ENCODE results near the gene PTPN14.

Gene PTPN14

GRCh38 chr1:214441119-214441518, 110.3 kb downstream of the PTPN14 start:
- TF ChIP-seq CTBP1 (IDR thresholded peaks at IDR 0.05; ENCODE audit: borderline replicate concordance) = no peak
- no peak for TF ChIP-seq TARDBP (IDR thresholded peaks at IDR 0.05)
- TF ChIP-seq HDGF (IDR thresholded peaks at IDR 0.05; ENCODE audit: borderline replicate concordance) = no peak
- TF ChIP-seq ELF4 (IDR thresholded peaks at IDR 0.05) = no peak
- no peak for TF ChIP-seq BHLHE40 (IDR thresholded peaks at IDR 0.05; ENCODE audit: borderline replicate concordance)
- TF ChIP-seq FOXM1 (IDR thresholded peaks at IDR 0.05; ENCODE audit: borderline replicate concordance) = no peak
- POLR2A ChIA-PET = no interaction called here
- CTCF ChIA-PET = interaction anchor here (0.6 kb wide), 1 partner anchor 51 kb away, joined by 3 read pairs; no protein-coding TSS in a partner anchor
- DNase-seq (ENCODE audit: extremely low spot score) = no peak

- no peak for TF ChIP-seq ZNF384 (IDR thresholded peaks at IDR 0.05)
- TF ChIP-seq PKNOX1 (IDR thresholded peaks at IDR 0.05) = peak; percentile 93
- no peak for TF ChIP-seq ARNT (IDR thresholded peaks at IDR 0.05)
- TF ChIP-seq LEF1 (IDR thresholded peaks at IDR 0.05; ENCODE audit: borderline replicate concordance) = no peak
- no peak for TF ChIP-seq SUZ12 (IDR thresholded peaks at IDR 0.05)
- TF ChIP-seq CTBP1 (IDR thresholded peaks at IDR 0.05; ENCODE audit: borderline replicate concordance) = 0 out of 2 replicates have a peak, but pooled peaks have one; percentile 13
- TF ChIP-seq FOXM1 (IDR thresholded peaks at IDR 0.05; ENCODE audit: borderline replicate concordance) = no peak
- ChIA-PET CTCF (no interaction called here), POLR2A (no interaction called here)
- no peak for DNase-seq (ENCODE audit: extremely low spot score)
Observed at GRCh38 chr1:214440219-214440965, 111.0 kb downstream of the PTPN14 start.

GRCh38 chr1:214439352-214440119, 111.9 kb downstream of the PTPN14 start:
- TF ChIP-seq L3MBTL2 (conservative IDR thresholded peaks at IDR 0.05) (peak; percentile 76), PKNOX1 (IDR thresholded peaks at IDR 0.05) (peak; percentile 98), HDGF (IDR thresholded peaks at IDR 0.05; ENCODE audit: borderline replicate concordance) (no peak), SUZ12 (IDR thresholded peaks at IDR 0.05) (no peak), ZNF384 (IDR thresholded peaks at IDR 0.05) (no peak), ELF4 (IDR thresholded peaks at IDR 0.05) (no peak), FOXM1 (IDR thresholded peaks at IDR 0.05; ENCODE audit: borderline replicate concordance) (no peak), TARDBP (IDR thresholded peaks at IDR 0.05) (peak; percentile 21; the same call in 1 of the 2 replicates), FOXA1 (IDR thresholded peaks at IDR 0.05) (no peak), SP1 (IDR thresholded peaks at IDR 0.05) (no peak), CTBP1 (IDR thresholded peaks at IDR 0.05; ENCODE audit: borderline replicate concordance) (peak; percentile 99), FOXK2 (IDR thresholded peaks at IDR 0.05) (no peak), BHLHE40 (IDR thresholded peaks at IDR 0.05; ENCODE audit: borderline replicate concordance) (no peak), LEF1 (IDR thresholded peaks at IDR 0.05; ENCODE audit: borderline replicate concordance) (peak; percentile 73; the same call in 1 of the 2 replicates), NFRKB (IDR thresholded peaks at IDR 0.05) (no peak), ARNT (IDR thresholded peaks at IDR 0.05) (peak; percentile 62; the same call in 1 of the 2 replicates)
- ChIA-PET CTCF (no interaction called here), POLR2A (no interaction called here)
- peak; percentile 71 for DNase-seq (ENCODE audit: extremely low spot score)

- CTCF ChIA-PET = no interaction called here
- no peak for TF ChIP-seq L3MBTL2 (conservative IDR thresholded peaks at IDR 0.05)
- no peak for TF ChIP-seq PKNOX1 (IDR thresholded peaks at IDR 0.05)
- TF ChIP-seq ZNF384 (IDR thresholded peaks at IDR 0.05) = no peak
- no peak for TF ChIP-seq FOXA1 (IDR thresholded peaks at IDR 0.05)
- TF ChIP-seq BHLHE40 (IDR thresholded peaks at IDR 0.05; ENCODE audit: borderline replicate concordance) = no peak
- TF ChIP-seq ELF4 (IDR thresholded peaks at IDR 0.05) = no peak
- TF ChIP-seq FOXK2 (IDR thresholded peaks at IDR 0.05) = no peak
- TF ChIP-seq HDGF (IDR thresholded peaks at IDR 0.05; ENCODE audit: borderline replicate concordance) = no peak
- TF ChIP-seq CTBP1 (IDR thresholded peaks at IDR 0.05; ENCODE audit: borderline replicate concordance) = no peak
- no peak for TF ChIP-seq ARNT (IDR thresholded peaks at IDR 0.05)
- no peak for TF ChIP-seq TARDBP (IDR thresholded peaks at IDR 0.05)
- TF ChIP-seq FOXM1 (IDR thresholded peaks at IDR 0.05; ENCODE audit: borderline replicate concordance) = no peak
- no peak for TF ChIP-seq SUZ12 (IDR thresholded peaks at IDR 0.05)
- TF ChIP-seq LEF1 (IDR thresholded peaks at IDR 0.05; ENCODE audit: borderline replicate concordance) = no peak
- TF ChIP-seq SP1 (IDR thresholded peaks at IDR 0.05) = no peak
- TF ChIP-seq NFRKB (IDR thresholded peaks at IDR 0.05) = no peak
- POLR2A ChIA-PET = no interaction called here
- DNase-seq (ENCODE audit: extremely low spot score) = no peak
Observed at GRCh38 chr1:214438530-214438929, 112.9 kb downstream of the PTPN14 start.

- ChIA-PET POLR2A (no interaction called here), CTCF (no interaction called here)
- no peak for TF ChIP-seq FOXA1 (IDR thresholded peaks at IDR 0.05)
- no peak for TF ChIP-seq FOXK2 (IDR thresholded peaks at IDR 0.05)
- TF ChIP-seq SP1 (IDR thresholded peaks at IDR 0.05) = no peak
- TF ChIP-seq NFRKB (IDR thresholded peaks at IDR 0.05) = no peak
- no peak for TF ChIP-seq HDGF (IDR thresholded peaks at IDR 0.05; ENCODE audit: borderline replicate concordance)
- TF ChIP-seq ZNF384 (IDR thresholded peaks at IDR 0.05) = no peak
- TF ChIP-seq FOXM1 (IDR thresholded peaks at IDR 0.05; ENCODE audit: borderline replicate concordance) = no peak
- no peak for TF ChIP-seq SUZ12 (IDR thresholded peaks at IDR 0.05)
- TF ChIP-seq BHLHE40 (IDR thresholded peaks at IDR 0.05; ENCODE audit: borderline replicate concordance) = no peak
- no peak for TF ChIP-seq TARDBP (IDR thresholded peaks at IDR 0.05)
- no peak for TF ChIP-seq L3MBTL2 (conservative IDR thresholded peaks at IDR 0.05)
- no peak for TF ChIP-seq ARNT (IDR thresholded peaks at IDR 0.05)
- TF ChIP-seq CTBP1 (IDR thresholded peaks at IDR 0.05; ENCODE audit: borderline replicate concordance) = no peak
- TF ChIP-seq LEF1 (IDR thresholded peaks at IDR 0.05; ENCODE audit: borderline replicate concordance) = no peak
- TF ChIP-seq ELF4 (IDR thresholded peaks at IDR 0.05) = no peak
- no peak for TF ChIP-seq PKNOX1 (IDR thresholded peaks at IDR 0.05)
- DNase-seq (ENCODE audit: extremely low spot score) = no peak
Observed at GRCh38 chr1:214438075-214438474, 113.3 kb downstream of the PTPN14 start.
